GM12891 (cell line): ENCODE results near the gene NCKAP5.

ENCODE experiments used
- PAX5 ChIP-seq: IDR thresholded peaks from 2 replicates; pipeline ENCODE4 v1.6.1; 2011; ENCODE audit warnings: low read length, moderate library complexity, mild to moderate bottlenecking; ENCODE audit not compliant: insufficient read depth, severe bottlenecking
- POLR2A ChIP-seq: IDR thresholded peaks from 2 replicates; pipeline ENCODE4 v1.6.1; 2011; ENCODE audit warnings: low read depth, low read length, control low read depth
- POLR2AphosphoS5 ChIP-seq: IDR thresholded peaks from 2 replicates; pipeline ENCODE4 v1.6.1; 2011; ENCODE audit warnings: low read depth, low read length, control low read depth
- POU2F2 ChIP-seq: IDR thresholded peaks from 2 replicates; pipeline ENCODE4 v1.6.1; 2011; ENCODE audit warnings: low read depth, mild to moderate bottlenecking, control low read depth, low read length, moderate library complexity
- TAF1 ChIP-seq: IDR thresholded peaks from 2 replicates; pipeline ENCODE4 v1.6.1; 2011; ENCODE audit warnings: low read depth, low read length, control low read depth

DNA sequence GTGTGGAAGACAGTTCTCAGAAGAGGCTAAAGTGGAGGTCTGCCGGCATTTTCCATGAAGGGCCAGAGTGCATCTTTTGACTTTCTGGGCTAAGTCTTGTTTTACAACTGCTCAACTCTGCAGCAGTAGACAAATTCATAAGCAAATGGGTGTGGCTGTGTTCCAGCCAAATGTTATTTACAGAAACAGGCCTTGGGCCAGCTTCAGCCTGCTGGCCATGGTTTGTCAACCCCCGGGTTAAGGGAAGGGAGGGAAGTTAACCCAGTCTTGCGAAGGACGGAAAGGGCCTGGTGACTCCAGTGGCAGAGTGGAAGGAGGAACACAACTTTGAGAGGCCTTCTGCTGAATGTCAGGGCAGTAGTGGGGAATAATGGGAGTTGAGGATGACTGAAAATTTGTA is 34.3 kb upstream of the NCKAP5 start:
- TF ChIP-seq POLR2AphosphoS5 (no peak), POLR2A (no peak), POU2F2 (no peak), TAF1 (no peak), PAX5 (no peak)
